Stimulated activated naive B cell treated with anti-CD40 and anti-IgM and Interleukin-4, amounts not matched to agents 10 μg/mL and 1 μg/mL and 100 μg/mL, for 72 hours (primary cell): ENCODE results near the gene FAM187B.

Source experiments
- ATAC-seq, 2 donors: fragments of 150-1000 bp; cut with Tn5 transposase; replicated peaks; 2 replicates each; pipeline ENCODE4 v1.10.0; 2021; ENCODE audit warnings: moderate library complexity in 1 of 2
- DNase-seq: peaks from one replicate; pipeline ENCODE4 v3.0.0; 2021
- H3K27ac Mint-ChIP-seq: one replicate; pipeline ENCODE4 v1.8.0; 2022; ENCODE audit warnings: mild to moderate bottlenecking, mixed read lengths
- H3K27me3 Mint-ChIP-seq, 2 donors: one replicate each; pipeline ENCODE4 v1.8.0; 2022; ENCODE audit warnings: mixed read lengths in 2 of 2
- H3K36me3 Mint-ChIP-seq, 2 donors: one replicate each; pipeline ENCODE4 v1.8.0; 2022; ENCODE audit warnings: mixed read lengths in 2 of 2, mild to moderate bottlenecking in 1 of 2
- H3K4me1 Mint-ChIP-seq, 2 donors: one replicate each; pipeline ENCODE4 v1.8.0; 2022; ENCODE audit warnings: mixed read lengths in 2 of 2, mild to moderate bottlenecking in 1 of 2
- H3K4me3 Mint-ChIP-seq, 2 donors: one replicate each; pipeline ENCODE4 v1.8.0; 2022; ENCODE audit warnings: mild to moderate bottlenecking in 2 of 2, mixed read lengths in 2 of 2, moderate library complexity in 1 of 2
- H3K9me3 Mint-ChIP-seq, 2 donors: one replicate each; pipeline ENCODE4 v1.8.0; 2022; ENCODE audit warnings: mixed read lengths in 2 of 2, mild to moderate bottlenecking in 1 of 2

FAM187B gene

GRCh38 chr19:35228177-35228930 is at the start of gene FAM187B:
Gene FAM187B, minus strand, starts transcription at chr19:35228739. Its CDS starts 59 bp downstream, at chr19:35228680.
- Mint-ChIP-seq H3K9me3 (no peaks in the 10 kb centered on the region), H3K4me3 (no peak within 1 kb of the TSS), H3K27me3 (peaks cover 0 to 4% of the 10 kb centered on the region in 2 donors), H3K27ac (no peak within 1 kb of the TSS), H3K36me3 (no peaks in the 10 kb centered on the region), H3K4me1 (peaks cover 11 to 26% of the 10 kb centered on the region in 2 donors)
- DNase-seq (no peak), ATAC-seq (no peak)

GRCh38 chr19:35276706-35277281 is 48.3 kb upstream of the FAM187B start:
- Mint-ChIP-seq H3K4me3 (no peak overlapping the region), H3K27ac (no peak overlapping the region), H3K27me3 (no peaks in the 10 kb centered on the region), H3K4me1 (peaks cover 32 to 70% of the 10 kb centered on the region in 2 donors), H3K9me3 (no peaks in the 10 kb centered on the region), H3K36me3 (peaks cover 57 to 70% of the 10 kb centered on the region in 2 donors)
- no peak for ATAC-seq
- DNase-seq, result no peak

- no peak for DNase-seq
- ATAC-seq, result no peak
- Mint-ChIP-seq H3K4me1 (peaks cover 27 to 62% of the 10 kb centered on the region in 2 donors), H3K4me3 (no peak overlapping the region), H3K36me3 (peaks cover 58 to 79% of the 10 kb centered on the region in 2 donors), H3K27ac (no peak overlapping the region), H3K27me3 (no peaks in the 10 kb centered on the region), H3K9me3 (no peaks in the 10 kb centered on the region)
Observed at GRCh38 chr19:35274323-35274722, 45.8 kb upstream of the FAM187B start.

GRCh38 chr19:35273686-35274259 is 45.2 kb upstream of the FAM187B start:
- Mint-ChIP-seq H3K4me1 (peaks cover 27 to 57% of the 10 kb centered on the region in 2 donors), H3K9me3 (no peaks in the 10 kb centered on the region), H3K4me3 (no peak overlapping the region), H3K36me3 (peaks cover 55 to 77% of the 10 kb centered on the region in 2 donors), H3K27me3 (no peaks in the 10 kb centered on the region), H3K27ac (peak overlapping the region; percentile 42)
- DNase-seq (no peak), ATAC-seq (no peak)

GRCh38 chr19:35272954-35273649 is 44.6 kb upstream of the FAM187B start:
- Mint-ChIP-seq H3K4me3 (peak overlapping the region; percentile 7 to 13), H3K9me3 (no peaks in the 10 kb centered on the region), H3K36me3 (peaks cover 54 to 73% of the 10 kb centered on the region in 2 donors), H3K27ac (peak overlapping the region; percentile 83), H3K4me1 (peaks cover 27 to 57% of the 10 kb centered on the region in 2 donors), H3K27me3 (no peaks in the 10 kb centered on the region)
- no peak for DNase-seq
- ATAC-seq, result no peak

- Mint-ChIP-seq H3K36me3 (peaks cover 55 to 71% of the 10 kb centered on the region in 2 donors), H3K4me1 (peaks cover 28 to 59% of the 10 kb centered on the region in 2 donors), H3K9me3 (no peaks in the 10 kb centered on the region), H3K27ac (peak overlapping the region; percentile 87), H3K4me3 (peak overlapping the region; percentile 68), H3K27me3 (no peaks in the 10 kb centered on the region)
- DNase-seq, result no peak
- no peak for ATAC-seq
Observed at GRCh38 chr19:35272122-35272719, 43.7 kb upstream of the FAM187B start.

DNA sequence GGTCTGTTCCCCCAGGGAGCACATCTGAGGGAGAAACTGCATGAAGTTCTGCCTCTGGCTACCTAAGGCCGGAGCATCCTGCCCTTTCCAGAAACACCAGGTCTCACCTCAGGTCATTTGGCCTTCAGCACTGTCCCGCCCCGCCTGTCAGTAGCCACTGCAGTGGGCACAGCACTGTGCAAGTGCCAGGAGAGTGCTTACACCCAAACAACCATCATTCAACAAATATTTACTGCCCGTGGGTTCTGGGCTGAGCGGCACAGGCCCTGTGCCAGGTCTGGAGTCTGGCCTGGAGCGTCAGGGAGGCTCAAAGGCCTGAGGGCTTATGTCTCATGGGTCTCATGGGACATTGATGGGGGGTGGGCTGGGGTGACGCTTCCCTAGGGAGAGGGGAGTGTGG is 43.0 kb upstream of the FAM187B start:
- Mint-ChIP-seq H3K9me3 (no peaks in the 10 kb centered on the region), H3K4me1 (peaks cover 30 to 58% of the 10 kb centered on the region in 2 donors), H3K27ac (no peak overlapping the region), H3K36me3 (peaks cover 49 to 68% of the 10 kb centered on the region in 2 donors), H3K27me3 (no peaks in the 10 kb centered on the region), H3K4me3 (peak overlapping the region; percentile 68)
- no peak for ATAC-seq
- DNase-seq, result no peak

- DNase-seq (no peak), ATAC-seq (no peak)
- peaks cover 39 to 65% of the 10 kb centered on the region in 2 donors for H3K4me1 Mint-ChIP-seq
- H3K27me3 Mint-ChIP-seq, result no peaks in the 10 kb centered on the region
- H3K4me3 Mint-ChIP-seq, result no peak overlapping the region
- H3K9me3 Mint-ChIP-seq, result no peaks in the 10 kb centered on the region
- peaks cover 43 to 66% of the 10 kb centered on the region in 2 donors for H3K36me3 Mint-ChIP-seq
- no peak overlapping the region for H3K27ac Mint-ChIP-seq
Observed at GRCh38 chr19:35270381-35270811, 41.9 kb upstream of the FAM187B start.

- DNase-seq (peak; percentile 83), ATAC-seq (peak; percentile 78)
- Mint-ChIP-seq H3K36me3 (peaks cover 42 to 66% of the 10 kb centered on the region in 2 donors), H3K9me3 (no peaks in the 10 kb centered on the region), H3K27ac (peak overlapping the region; percentile 65), H3K27me3 (no peaks in the 10 kb centered on the region), H3K4me3 (peak overlapping the region; percentile 77 to 81), H3K4me1 (peaks cover 47 to 73% of the 10 kb centered on the region in 2 donors)
Observed at GRCh38 chr19:35269438-35270117, 41.0 kb upstream of the FAM187B start.

DNA sequence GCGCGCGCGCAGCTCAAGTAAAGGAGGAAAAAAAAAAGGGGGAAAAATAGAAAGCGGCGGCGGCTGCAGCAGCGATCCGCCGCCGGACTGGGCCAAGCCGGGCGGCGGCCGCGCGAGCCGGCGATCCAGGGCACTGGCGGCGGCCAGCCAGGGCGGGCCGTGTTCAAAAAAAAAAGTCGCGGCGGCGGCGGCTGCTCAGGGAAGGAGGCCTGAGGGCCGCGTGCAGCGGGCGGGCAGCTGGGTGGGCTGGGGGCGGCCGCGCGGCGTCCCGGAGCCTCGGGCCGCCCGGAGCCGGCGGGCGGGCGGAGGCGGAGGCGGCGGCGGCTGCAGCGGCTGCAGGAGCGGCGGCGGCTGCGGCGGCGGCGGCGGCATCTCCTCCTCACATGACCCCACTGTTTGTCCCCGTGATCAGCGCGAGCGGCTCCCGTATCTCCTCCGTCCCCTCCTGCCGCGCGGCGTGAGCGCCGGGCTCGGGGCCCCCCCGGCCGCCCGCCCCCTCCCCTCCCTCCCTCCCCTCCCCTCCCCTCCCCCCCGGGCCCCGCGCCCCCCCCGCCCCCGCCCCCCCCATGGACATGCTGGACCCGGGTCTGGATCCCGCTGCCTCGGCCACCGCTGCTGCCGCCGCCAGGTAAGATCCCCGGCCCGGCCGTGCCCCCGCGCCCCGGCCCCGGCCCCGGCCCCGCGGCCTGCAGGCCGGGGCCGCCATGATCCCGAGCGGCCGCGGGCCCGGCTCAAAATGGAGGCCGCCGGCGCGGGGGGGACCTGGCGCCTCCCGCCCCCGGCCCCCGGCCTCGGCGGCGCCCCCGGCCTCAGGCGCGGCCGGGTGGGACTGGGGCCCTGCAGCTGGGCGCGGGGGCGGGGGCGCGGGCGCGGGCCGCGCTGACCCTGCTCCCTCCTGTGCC is 40.2 kb upstream of the FAM187B start, which contains the start of gene USF2:
Gene USF2, plus strand, starts transcription at position 427 of the 902 bp plus-strand sequence. Its CDS starts 140 bp downstream, at position 567.
- no peaks in the 10 kb centered on the region for H3K9me3 Mint-ChIP-seq
- H3K4me3 Mint-ChIP-seq, result peak within 1 kb of the TSS; percentile 97 to 99
- peak within 1 kb of the TSS; percentile 99 for H3K27ac Mint-ChIP-seq
- peak; percentile 66 for DNase-seq
- ATAC-seq, result peak; percentile 38 to 54
- H3K36me3 Mint-ChIP-seq, result peaks cover 36 to 58% of the 10 kb centered on the region in 2 donors
- no peaks in the 10 kb centered on the region for H3K27me3 Mint-ChIP-seq
- peaks cover 48 to 73% of the 10 kb centered on the region in 2 donors for H3K4me1 Mint-ChIP-seq

DNA sequence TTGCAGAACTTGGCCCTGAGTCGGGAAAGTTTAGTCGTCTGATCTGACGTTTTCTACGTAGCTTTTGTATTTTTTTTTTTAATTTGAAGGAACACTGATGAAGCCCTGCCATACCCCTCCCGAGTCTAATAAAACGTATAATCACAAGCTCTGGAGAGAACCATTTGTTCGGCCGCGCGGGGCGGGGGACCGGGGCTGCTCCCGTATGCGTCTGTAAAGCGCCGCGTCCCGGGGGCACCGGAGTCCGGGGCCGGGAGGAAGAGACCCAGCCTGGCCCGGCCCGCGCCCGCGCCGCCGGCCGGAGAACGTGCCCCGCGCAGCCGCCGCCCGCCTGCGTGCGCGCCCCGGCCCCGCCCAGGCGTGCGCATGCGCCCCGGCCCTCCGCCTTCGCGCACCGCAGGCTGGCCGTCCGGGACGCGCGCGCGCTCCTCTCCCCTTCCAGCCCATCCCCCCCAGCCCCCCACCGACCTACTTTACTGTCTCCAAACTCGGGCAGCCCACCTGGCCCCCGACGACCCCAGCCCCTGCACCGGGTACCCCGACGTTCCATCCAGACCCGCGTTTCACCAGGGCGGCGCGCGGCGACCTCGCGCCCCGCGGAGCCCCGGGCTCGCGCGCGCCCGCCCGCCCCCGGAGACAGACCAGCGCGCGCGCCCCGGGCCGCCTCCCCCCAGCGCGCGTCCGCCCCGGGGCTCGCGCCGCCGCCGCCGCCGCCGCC is 39.4 kb upstream of the FAM187B start:
- peak; percentile 73 for DNase-seq
- H3K9me3 Mint-ChIP-seq, result no peaks in the 10 kb centered on the region
- peak overlapping the region; percentile 99 for H3K27ac Mint-ChIP-seq
- H3K4me1 Mint-ChIP-seq, result peaks cover 46 to 66% of the 10 kb centered on the region in 2 donors
- H3K4me3 Mint-ChIP-seq, result peak overlapping the region; percentile 97 to 99
- peak; percentile 55 to 63 for ATAC-seq
- H3K27me3 Mint-ChIP-seq, result no peaks in the 10 kb centered on the region
- peaks cover 28 to 50% of the 10 kb centered on the region in 2 donors for H3K36me3 Mint-ChIP-seq

DNA sequence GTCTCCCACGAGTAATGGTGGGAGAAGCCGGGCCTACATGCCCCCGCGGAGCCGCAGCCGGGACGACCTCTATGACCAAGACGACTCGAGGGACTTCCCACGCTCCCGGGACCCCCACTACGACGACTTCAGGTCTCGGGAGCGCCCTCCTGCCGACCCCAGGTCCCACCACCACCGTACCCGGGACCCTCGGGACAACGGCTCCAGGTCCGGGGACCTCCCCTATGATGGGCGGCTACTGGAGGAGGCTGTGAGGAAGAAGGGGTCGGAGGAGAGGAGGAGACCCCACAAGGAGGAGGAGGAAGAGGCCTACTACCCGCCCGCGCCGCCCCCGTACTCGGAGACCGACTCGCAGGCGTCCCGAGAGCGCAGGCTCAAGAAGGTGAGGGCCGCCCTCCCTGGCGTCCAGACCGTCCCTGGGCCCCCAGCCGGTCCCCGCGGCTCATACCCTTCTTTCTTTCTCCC is 38.8 kb upstream of the FAM187B start:
- H3K27me3 Mint-ChIP-seq, result no peaks in the 10 kb centered on the region
- H3K4me1 Mint-ChIP-seq, result peaks cover 46 to 63% of the 10 kb centered on the region in 2 donors
- ATAC-seq, result peak; percentile 20 to 22
- peak overlapping the region; percentile 99 for H3K27ac Mint-ChIP-seq
- H3K9me3 Mint-ChIP-seq, result no peaks in the 10 kb centered on the region
- peaks cover 27 to 49% of the 10 kb centered on the region in 2 donors for H3K36me3 Mint-ChIP-seq
- H3K4me3 Mint-ChIP-seq, result peak overlapping the region; percentile 97 to 99
- peak; percentile 46 for DNase-seq
